ENCODE measurements around the gene SARM1.

The SARM1 gene

DNA sequence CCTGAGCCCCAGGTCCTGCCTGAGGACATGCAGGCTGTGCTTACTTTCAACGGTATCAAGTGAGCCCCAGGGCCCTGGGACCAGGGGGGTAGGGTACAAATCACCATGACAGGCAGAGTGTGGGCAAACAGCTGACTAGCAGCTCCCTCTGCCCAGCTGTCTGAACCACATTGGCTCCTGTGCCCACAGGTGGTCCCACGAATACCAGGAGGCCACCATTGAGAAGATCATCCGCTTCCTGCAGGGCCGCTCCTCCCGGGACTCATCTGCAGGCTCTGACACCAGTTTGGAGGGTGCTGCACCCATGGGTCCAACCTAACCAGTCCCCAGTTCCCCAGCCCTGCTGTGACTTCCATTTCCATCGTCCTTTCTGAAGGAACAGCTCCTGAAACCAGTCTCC lies 24.5 kb downstream of the SARM1 start:
- no peak for DNase-seq (ENCODE audit: low read depth)

DNA sequence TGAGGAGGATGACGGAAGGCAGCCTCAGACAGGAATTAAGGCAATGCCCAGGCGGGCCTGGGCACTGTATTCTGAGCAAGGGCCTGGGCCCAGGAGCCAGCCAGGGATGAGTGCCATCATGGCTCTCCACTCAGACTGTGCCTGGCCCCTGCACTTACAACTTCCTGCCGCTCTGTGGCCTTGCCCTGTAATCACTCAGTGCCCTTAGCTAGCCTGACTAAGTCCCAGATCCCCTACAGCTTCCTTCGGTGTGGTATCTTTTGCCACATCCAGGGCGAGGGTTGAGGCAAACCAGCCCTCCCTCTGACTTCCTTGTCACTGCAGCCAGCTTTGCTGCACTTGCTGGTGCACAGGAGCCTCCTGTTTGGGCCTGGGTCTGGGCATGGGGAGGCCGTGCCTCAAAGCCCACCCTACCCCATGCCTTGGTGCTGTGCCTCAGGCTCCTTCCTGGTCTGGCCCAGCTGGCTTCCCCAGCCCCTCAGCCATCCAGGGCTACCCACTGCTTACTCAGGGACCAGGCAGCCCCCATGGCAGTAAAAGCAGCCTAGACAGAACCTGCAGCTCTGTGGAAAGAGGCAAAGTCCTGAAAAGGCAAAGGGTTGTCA lies 25.2 kb downstream of the SARM1 start:
- DNase-seq (ENCODE audit: low read depth) = no peak

DNA sequence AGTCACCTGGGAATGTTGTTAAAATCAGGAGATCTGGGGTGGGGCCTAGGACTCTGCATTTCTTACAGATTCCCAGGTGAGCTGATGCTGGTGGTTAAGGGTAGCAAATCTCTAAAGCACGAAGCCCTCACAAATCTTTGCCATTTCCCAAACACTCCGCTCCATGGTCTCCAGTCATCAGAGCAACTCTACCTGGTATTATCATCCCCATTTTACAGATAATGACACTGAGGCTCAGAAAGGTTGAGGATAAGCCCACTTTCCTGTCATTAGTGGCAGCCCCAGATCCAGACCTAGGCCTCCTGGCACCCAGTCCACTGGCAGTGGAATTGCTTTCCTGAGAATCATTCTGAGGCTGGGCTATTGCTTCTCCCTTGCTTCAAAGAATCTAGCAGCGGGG lies 25.8 kb downstream of the SARM1 start:
- DNase-seq (ENCODE audit: low read depth) = no peak

DNA sequence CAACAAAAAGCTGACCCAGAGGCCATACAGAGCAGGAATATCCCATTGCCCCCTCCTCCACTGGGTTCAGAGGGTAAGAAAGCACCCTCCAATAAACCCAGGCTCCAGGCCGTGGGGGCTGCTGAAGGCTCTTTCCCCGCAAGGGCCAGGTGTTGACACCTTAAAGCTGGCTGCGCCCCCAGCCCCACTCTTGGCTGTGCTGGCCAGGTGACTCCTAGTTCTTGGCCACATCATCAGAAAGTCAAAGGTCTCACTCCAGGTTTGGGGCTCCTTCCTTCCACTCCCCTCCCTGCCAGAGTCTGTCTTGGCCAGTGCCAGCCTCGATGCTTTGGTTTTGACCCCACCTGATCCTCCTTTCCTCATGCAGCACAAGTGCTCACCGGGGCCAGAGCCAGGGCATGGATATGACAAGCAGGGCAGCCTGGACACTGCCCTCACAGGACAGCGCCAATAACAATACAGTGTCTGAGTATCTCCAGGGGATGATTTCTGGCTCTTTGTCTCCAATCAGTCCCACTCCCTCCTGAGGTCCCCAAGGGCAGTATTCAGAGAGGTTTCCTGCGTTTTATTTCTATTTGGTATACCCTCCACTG lies 26.3 kb downstream of the SARM1 start:
- no peak for DNase-seq (ENCODE audit: low read depth)

DNA sequence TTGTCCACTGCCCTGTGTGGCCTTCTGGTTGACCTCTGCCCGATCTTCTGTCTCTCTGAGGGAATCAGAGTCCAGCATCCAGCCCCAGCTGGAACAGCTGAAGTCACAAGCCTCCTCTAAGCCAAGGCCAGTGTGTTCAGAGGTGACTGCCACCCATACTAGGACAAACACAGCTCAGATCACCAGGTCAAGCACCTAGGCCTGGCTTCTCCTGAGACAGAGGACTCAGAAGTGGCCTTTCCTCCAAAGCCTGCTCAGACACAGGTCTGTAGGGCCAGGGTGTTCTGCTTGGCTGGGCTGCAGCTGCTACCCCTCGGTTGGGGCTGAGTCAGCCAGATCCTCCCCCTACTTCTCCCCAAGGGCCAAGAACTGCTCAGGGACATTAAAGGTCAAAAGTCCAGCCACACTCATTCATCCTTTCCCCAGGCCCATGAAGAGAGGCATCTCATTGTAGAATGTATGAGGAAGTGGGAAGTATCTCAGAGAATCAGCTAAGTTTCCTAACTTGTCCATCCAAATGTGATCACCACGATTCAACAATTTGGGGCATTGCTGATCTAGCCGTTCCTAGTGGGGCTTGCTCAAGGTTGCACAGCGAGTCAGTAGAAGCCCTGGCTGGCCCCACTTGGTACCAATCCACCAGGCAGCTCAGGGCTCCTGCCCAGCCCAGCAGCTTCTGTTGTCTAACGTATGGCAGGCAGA lies 26.9 kb downstream of the SARM1 start:
- DNase-seq (ENCODE audit: low read depth) = no peak

DNA sequence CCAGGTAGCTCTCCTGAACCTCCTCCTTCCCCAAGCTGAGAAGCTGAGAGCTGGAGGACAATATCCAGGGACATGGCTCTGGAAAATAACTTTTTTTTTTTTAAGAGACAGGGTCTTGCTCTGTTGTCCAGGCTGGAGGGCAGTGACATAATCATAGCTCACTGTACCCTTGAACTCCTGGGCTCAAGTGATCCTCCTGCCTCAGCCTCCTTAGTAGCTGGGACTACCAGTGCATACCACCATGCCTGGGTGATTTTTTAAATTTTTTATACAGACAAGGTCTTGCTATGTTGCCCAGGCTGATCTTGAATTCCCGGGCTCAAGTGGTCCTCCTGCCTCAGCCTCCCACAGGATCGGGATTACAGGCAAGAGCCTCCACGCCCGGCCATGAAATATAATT lies 28.3 kb downstream of the SARM1 start:
- DNase-seq (ENCODE audit: low read depth) = no peak

DNA sequence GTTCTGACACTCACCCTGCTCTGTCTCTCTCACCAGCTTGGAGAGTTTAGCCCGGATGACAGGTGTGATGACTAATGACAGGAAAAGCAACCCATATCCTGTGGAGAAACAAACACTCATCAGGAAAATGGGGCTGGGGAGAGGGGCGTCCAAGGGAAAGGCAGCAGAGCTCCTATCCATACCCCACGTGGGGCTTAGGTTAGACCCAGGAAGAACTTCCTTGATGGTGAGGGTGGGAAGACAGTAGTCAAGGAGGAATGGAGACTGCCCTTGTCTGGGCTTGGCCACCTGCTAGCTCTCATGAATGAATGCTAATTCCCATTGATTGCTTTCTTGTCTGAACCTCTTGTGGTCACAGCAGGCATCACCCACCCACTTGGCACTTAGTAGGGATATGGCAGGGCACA lies 30.7 kb downstream of the SARM1 start:
- DNase-seq (ENCODE audit: low read depth) = no peak

DNA sequence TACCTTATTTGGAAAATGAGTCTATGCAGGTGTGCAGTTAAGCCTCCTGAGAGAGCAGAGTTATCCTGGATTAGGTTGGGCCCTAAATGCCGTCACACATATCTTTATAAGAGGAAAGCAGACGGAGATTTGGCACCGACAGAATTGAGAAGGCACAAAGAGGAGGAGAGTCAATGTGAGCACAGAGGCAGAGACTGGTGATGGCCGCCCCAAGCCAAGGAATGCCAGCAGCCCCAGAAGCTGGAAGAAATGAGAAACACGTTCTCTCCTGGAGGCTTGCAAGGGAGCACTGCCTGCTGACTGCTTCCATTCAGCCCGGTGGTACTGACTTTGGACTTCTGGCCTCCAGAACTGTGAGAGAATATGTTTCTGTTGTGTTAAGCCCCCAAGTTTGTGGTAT lies 31.4 kb downstream of the SARM1 start:
- DNase-seq (ENCODE audit: low read depth) = no peak

DNA sequence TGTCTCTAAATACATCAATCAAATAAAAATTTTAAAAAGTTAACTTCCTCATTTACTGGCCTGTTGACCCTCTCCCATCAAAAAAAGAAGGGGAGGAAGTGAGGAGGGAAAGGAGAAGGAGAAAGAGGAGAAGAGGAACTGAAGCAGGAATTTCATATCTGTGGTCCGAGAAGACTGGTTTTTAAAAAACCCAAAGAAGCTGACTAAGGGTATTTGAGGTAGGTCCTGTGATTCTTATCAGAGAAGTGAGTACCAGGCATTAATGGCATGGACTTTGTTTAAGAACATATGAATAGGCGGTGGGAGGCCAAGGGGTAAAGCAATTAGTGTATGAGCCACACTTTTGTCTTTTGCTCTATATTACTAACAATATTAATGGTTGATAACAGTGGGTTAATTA lies 32.5 kb downstream of the SARM1 start:
- DNase-seq (ENCODE audit: low read depth) = no peak

DNA sequence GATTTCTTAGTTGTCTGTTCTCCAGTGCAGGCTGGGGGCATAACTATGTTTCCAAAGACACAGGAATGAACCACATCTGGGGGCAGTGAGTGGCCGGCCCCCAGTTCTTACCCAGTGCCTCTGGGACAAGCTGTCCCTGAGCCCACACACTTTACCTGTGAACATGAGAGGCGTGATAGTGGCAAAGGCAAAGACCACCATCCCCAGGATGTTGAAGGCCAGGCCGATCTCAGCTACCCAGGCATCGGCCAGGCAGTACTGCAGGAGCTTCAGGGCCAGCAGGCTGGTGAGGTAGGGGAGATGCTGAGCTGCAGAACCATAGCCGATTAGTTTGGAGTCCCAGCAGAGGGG lies 32.9 kb downstream of the SARM1 start:
- DNase-seq (ENCODE audit: low read depth) = no peak

DNA sequence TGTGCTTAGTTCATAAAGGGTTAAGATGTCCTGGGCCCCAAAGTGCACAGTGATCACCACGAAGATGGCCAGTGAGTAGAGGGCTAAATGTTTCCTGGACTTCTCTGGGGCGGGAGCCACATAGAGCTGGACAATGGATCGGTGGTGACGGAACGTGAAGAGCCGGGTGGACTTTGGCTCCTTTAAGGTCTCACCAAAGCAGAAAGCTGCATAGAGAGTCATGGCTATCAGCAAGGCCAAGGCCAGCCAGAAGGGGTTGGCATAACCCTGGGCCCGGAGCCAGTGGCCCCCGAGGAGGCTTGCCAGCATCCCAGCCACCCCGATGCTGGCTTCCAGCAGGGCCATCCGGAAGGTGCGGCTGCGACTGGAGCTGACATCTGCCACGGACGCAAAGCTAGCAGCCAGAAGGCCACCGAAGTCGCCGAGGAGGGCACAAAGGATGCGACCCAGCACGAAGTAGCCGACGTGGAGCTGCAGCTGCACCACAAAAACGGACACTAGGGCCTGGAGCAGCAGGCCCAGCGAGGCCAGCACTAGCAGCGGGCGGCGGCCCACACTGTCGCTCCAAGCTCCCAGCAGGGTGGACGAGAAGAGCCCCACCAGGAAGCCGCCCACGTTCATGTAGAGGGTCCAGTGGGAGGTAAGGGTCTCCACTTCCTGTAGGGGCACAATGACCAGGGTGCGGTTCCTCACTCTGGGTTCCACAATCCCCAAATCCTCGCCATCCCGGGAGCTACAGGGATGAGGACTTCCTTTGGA lies 33.5 kb downstream of the SARM1 start:
- DNase-seq (ENCODE audit: low read depth) = no peak

DNA sequence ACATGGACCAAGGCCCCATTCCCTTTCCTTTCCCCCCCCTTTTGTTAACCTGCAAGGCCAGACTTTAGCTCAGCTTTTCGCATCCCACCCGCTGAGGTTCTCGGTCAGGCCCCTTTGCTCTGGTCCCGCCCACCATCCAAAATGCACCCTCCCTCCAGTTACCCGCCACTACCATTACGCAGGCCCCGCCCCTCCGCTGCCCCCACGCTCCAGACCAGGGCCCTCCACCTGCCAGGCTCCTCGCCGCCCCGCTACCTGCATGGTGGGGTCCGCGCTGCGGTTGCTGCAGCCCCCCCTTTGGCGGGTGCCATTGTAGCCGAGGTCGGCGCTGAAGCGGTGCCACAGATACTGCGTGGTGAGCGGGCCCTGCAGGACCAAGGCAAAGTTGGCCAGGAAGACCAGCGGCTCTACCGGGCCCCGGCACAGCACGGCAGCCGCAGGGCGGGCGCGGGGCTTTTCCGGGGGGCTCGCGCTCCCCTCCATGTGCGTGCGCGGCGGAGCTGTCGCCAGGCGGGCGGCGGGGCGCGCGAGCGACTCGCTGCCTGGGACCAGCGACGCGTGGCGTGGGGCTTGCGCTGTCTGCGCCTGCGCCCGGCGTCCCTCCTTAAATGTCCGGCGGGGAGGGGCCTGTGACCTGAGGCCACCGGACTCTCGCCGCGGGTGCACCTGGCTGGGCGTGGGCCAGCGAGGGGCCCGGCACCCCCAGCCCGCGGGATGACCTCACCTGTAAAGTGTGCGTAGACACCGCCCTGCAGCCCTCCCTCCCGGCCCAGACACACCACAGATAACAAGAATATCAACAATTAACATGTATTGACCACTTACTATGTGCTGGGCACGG lies 34.4 kb downstream of the SARM1 start, which contains the start of gene SLC46A1:
Gene SLC46A1, minus strand, starts transcription at position 581 of the 841 bp plus-strand sequence. Its CDS starts 98 bp downstream, at position 483.
- DNase-seq (ENCODE audit: low read depth) = no peak

DNA sequence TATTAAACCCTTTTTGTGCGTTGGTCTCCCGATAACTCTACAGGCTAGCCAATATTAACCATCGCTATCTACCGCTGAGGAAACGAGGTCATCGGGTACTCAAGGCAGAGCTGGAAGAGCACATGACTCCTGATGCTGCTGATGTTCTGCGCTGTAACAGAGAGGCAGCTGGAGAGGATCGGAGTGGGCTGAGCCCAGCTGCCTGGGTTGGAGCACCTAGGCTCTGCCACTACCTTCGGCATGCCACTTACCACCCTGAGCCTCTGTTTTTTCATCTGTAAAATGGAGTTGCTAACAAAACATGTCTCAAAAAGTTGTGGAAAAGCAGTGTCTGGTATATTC lies 35.0 kb downstream of the SARM1 start:
- DNase-seq (ENCODE audit: low read depth) = no peak

DNA sequence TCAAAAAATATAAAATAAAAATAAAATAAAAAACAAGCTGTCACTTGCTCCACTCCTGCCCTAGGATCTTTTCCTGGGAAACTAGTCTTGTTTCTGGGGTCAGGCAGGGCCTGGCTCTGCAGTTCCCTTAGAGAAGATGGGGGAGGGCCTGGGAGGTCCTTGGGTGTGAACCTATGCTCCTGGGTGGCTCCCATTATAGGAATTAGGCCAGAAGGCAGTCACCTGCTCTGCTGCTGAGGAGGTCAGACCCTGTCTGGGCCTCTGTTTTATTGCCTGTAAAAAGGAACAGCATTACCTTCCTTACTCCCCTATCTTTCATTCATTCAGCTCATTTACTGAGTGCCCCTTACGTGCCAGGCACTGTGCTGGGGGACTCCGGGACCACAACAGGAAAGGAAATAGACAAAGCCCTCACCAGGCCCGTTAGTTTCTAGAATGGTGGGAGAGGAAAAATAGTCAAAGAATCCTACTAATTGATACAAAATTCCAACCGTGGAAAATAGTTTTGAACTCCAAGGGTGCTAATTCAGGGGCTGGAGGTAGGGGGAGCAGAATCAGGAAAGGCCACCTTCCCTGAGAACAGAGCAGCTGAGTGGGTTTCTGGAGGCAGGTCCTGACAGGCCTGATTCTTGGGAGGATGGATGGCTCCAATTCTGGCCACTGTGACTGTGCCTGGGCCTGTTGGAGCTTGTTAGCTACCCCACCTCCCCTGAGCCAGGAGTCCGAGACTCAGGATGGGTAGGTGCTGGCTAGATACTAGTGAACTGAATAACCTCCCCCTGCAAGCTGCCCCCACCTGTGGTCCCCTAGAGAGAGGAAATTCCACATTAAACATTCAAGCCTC lies 35.9 kb downstream of the SARM1 start:
- DNase-seq (ENCODE audit: low read depth) = no peak

DNA sequence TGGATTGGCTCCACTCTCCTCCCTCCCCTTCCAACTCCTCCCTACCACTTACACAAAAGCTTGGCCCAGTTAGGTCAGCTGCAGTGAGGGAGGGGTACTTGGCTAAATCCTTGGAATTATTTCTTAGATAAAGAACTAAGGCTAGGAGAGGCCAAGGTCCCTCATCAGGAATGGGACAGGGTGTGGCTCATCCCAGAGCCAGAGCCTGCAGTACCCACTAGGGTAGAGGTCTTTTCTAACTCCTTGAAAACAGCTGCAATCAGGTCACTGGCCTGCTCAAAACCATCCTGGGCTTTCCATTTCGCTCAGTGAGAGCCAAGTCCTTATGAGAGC lies 36.4 kb downstream of the SARM1 start:
- no peak for DNase-seq (ENCODE audit: low read depth)

DNA sequence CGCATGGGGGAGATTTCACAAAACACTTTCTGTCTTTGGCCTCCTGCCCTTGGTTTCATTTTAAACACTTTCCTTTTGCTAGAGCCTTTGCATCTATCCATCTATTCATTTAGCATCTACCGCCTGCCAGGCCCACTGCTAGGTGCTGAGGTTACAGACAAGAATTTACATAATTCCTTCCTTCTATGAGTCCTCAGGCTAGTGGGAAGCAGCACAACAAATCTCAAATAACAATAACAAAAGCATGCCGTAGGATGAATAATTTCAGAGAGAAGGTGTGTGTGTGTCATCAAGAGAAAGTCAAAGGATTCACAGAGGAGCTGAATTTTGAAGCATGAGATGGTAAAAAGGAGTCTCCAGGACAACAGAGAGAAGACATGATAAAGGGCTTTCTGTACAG lies 40.6 kb downstream of the SARM1 start:
- DNase-seq (ENCODE audit: low read depth) = no peak

DNA sequence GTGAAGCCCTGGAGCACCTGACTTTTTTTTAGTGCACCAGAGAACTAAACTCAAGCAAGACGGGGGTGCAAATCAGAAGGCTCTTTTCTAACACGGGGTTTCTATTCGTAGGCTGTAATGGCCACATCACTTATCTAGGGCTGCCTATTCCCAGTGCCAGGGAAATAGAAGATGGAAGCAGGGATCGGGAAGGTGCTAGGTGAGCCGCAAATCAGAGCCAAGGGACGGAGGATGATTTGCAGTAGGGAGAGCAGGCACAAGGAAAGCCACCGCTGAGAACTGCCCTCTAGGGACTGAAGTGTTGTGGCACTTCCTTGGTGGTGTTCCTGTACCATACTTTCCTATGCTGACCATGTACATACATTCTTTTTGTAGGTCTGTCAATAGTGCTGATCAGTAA lies 42.3 kb downstream of the SARM1 start:
- DNase-seq (ENCODE audit: low read depth) = no peak

DNA sequence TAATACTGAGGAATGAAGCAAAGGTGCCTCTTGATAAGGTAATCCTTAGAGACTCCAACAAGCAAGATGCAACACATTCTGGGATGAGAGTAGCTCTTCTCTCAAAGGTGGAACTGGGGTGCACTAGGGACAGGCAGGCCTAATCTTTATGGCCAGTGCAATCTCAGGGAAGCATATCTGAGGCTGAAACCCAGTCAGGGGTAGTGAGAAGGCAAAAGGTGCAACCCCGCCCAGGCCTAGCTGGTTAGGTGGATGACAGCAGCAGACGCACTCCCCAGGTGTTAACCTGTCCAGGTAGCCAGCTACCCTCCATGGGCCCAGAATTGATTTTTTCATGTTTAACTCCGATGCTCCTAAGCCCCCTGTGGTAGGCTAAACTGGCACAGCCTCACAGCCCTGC lies 44.4 kb downstream of the SARM1 start:
- DNase-seq (ENCODE audit: low read depth) = no peak

DNA sequence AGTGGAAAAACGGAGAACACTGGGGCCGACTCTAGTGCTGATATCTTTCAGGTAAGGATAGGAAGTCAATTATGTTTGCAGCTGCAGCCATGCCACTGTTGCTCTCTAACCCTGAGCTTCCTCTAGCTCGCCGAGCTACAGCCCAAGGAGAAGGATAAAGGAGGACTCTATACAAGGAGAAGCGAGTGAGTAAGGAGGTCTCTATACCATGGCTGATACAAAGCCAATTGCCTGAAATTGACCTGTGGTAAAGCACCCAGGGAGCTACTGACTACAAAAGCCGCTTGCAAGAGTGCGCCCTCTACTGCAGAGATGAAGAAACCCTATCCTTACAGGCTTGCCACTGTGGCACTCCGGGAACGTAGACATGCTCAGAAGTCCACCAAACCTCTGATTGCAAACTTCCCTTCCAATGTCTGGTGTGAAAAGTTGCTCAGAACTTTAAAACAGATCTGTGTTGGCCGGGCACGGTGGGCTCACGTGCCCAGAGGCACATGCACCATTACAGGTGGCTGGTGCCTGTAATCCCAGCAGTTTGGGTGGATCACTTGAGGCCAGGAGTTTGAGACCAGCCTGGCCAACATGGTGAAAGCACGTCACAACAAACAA lies 45.3 kb downstream of the SARM1 start:
- no peak for DNase-seq (ENCODE audit: low read depth)

DNA sequence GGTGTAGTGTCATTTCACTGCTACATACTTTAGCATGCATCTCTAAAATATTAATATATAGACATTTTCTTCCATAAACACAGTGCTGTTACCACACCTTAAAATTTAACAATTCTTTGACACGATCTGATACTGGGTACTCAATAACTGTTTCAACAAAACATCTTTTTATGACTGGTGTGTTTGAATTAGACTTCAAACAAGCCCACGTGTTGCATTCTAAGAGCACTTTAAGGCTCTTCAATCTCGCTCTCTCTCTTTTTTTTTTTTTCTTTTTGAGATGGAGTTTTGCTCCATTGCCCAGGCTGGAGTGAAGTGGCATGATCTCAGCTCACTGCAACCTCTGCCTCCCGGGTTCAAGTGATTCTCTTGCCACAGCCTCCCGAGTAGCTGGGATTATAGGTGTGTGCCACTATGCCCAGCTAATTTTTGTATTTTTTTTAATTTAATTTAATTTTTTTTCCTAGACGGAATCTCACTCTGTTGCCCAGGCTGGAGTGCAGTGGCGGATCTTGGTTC lies 50.4 kb downstream of the SARM1 start:
- DNase-seq (ENCODE audit: low read depth) = no peak

DNA sequence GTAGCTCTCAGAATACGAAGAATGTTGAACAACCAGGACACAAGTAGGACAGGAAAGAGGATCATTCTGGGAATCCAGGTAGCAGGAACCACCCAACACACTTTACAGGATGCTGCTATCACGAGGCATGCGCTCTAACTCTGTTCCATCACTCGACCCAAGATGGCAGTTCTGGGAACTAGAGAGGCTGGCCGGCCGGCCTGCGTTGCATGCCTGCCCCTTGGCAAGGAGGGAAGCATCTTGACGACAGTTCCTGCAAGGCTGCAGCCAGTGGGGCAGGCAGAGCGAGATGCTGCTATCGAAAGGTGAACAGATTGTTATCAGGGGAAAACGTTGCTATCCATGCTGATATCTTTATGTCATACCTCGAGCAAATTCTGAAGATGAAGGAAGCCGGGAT lies 53.7 kb downstream of the SARM1 start:
- DNase-seq (ENCODE audit: low read depth) = no peak

Measured in T-helper 22 cell (primary cell).